Activated T-cell treated with anti-CD3 and anti-CD28 coated beads for 1 hour (primary cell): ENCODE measurements around the gene PHGDH.
A peak's percentile ranks its signal among the peaks of the same experiment; 100 is the strongest.
"Not testable (repeated sequence)": the region's sequence is repeated elsewhere in the genome, so short reads cannot be mapped to it uniquely, and the experiment has no call there.

Experiments used
- DNase-seq: peaks from one replicate; pipeline ENCODE4 v3.0.0-alpha.2; 2020; ENCODE audit warnings: low read depth

Gene PHGDH

DNA sequence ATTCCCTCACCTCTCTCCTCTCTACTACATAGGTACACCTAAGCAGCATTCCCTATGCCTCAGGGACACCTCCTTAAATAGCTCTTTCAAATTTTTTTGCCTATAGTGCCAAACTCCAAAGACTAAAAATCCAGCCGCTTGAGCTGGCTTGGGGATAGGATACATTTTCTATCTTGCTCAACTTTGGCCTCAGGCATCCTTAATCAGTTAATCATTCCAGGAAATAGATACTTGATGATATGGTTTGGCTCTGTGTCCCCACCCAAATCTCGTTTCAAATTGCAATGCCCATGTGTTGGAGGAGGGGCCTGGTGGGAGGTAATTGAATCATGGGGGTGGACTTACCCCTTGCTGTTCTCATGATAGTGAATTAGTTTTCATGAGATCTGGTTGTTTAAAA is 11.4 kb upstream of the PHGDH start:
- no peak for DNase-seq

DNA sequence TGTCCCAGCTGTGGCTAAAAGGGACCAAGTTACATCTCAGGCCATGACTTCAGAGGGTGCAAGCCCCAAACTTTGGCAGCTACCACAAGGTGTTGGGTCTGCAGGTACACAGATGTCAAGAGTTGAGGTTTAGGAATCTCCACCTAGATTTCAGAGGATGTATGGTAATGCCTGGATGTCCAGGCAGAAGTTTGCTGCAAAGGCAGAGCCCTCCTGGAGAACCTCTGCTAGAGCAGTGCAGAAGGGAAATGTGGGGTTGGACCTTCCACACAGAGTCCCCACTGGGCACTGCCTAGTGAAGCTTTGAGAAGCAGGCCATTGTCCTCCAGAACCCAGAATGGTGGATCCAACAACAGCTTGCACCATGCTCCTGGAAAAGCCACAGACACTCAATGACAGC is 10.1 kb upstream of the PHGDH start:
- DNase-seq, result no peak

DNA sequence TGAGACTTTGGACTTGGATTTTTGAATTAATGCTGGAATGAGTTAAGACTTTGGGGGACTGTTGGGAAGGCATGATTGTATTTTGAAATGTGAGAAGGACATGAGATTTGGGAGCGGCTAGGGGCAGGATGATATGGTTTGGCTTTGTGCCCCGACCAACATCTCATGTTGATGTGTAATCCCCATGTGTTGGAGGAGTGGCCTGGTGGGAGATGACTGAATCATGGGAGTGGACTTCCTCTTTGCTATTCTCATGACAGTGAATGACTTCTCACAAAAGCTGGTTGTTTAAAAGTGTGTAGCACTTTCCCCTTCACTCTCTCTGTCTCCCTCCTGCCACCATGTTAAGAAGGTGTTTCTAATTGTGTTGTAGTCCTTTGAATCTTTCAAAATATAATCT is 9.3 kb upstream of the PHGDH start:
- DNase-seq, result no peak

DNA sequence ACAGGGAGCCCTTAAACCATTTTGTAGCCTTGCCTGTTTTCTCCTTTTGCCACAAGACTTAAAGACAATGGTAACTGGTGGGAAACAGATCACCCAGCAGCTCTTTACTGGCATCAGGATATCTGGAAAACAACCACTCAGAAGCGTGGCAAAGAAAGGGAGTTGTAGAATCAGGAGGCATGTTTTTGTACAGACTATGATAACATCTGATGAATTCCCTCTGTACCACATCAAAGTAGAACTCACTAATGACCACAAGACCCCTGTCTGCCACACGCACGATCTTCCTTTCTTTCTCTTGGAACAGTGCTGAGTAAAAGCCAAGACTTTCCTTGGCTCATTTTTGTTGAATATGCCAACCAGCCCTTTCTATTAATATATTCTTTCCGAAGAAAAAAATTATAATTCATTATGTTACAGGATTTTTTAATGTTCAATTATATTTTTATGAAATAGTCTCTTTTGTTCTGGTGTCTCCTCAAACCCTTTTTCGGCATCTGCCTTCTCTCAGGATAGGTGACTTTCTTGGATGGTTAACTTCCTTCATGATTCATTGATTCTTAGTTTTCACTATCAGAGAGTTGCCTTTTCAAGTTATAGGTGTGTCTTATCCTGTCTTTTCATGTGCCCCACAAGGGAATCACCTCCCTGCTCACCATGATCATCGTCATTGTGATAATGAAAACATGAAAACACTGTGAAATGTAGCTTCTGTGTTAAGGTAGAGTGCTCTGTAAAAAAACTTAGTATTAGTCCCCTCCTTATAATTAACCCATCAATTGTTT is 7.9 kb upstream of the PHGDH start:
- no peak for DNase-seq

DNA sequence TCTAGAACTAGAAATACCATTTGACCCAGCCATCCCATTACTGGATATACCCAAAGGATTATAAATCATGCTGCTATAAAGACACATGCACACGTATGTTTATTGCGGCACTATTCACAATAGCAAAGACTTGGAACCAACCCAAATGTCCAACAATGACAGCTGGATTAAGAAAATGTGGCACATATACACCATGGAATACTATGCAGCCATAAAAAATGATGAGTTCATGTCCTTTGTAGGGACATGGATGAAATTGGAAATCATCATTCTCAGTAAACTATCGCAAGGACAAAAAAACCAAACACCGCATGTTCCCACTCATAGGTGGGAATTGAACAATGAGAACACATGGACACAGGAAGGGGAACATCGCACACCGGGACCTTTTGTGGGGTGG is 5.1 kb upstream of the PHGDH start:
- DNase-seq, result not testable (repeated sequence)

DNA sequence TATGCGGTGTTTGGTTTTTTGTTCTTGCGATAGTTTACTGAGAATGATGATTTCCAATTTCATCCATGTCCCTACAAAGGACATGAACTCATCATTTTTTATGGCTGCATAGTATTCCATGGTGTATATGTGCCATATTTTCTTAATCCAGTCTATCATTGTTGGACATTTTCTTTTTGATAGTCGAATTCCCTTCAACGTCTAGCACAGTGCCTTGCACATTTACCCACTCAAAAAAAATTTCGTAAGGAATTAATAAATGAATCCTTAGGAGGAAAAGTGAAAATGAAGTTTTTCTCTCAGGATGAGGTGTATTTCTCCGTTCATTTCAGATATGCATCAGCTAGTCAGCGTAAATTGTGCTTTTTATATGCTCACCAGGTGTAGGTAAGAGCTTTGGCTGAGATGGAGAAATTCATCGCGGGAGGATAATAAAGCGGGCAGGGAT is 354 bp upstream of the PHGDH start:
- DNase-seq, result not testable (repeated sequence)

DNA sequence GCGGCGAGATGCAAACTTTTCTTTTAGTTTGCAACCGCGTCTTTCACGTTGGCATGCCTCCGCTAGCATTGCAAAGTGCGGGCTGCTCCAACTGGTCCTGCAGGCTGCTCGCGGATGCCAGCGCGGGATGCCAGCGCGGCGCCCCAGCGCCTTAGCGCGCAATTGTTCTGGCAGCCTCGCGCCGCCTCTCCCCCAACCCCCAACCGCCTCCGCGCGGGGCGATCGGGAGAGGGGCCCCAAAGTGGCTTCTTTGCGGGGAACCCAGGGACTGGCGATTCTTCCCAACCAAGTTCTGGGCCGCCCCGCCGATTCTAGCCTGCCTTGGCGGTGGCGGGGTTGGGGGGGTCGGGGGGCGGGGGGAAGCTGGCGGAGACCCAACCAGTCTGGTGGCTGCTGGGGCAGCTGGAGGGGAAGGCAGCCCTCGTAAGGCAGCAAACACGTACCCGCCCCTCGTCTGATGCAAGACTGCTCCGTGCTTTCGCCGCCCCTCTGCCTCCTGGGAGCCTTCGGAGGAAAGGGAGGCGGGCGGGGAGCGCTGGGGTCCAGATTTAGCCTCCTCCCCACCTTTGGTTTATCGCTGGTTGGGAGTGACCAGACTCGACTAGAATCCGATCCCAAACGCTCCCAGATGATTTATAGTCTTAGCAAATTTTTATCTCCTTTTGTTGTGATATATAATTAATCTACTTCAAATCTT is 756 bp downstream of the PHGDH start:
- DNase-seq, result peak; percentile 1

DNA sequence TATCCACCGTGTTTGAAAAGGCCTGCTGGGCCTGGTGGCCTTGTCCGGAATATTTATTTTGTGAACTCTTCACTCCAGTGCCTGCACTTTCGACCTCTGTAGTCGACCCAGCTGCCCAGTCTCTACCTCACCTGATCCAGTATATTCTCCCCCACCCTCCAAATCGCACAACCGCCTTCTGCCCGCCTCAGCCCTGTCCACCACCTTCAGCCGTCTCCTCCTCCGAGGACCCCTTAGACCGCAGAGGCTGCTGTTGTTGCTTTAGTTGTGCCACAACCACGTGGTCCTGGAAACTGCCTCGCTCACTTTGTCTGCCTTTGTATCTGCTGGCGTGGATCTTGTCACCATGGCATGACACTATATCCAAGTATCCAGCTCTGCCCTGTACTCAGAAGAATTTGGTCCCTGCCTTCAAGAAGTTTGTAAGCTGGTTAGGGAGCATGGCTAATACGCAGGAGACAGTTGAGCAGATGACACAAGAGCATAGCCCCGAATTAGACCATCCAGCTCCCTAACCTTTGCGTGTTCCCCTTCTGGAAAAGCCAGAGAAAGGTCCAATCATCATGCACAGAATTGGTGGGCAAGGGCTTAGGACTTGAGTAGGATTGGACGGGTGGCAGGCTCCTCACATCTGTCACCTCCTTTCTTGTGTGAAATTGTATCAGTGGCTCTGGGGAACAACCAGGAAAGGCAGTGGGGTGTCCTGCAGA is 1.5 kb downstream of the PHGDH start:
- DNase-seq, result no peak

DNA sequence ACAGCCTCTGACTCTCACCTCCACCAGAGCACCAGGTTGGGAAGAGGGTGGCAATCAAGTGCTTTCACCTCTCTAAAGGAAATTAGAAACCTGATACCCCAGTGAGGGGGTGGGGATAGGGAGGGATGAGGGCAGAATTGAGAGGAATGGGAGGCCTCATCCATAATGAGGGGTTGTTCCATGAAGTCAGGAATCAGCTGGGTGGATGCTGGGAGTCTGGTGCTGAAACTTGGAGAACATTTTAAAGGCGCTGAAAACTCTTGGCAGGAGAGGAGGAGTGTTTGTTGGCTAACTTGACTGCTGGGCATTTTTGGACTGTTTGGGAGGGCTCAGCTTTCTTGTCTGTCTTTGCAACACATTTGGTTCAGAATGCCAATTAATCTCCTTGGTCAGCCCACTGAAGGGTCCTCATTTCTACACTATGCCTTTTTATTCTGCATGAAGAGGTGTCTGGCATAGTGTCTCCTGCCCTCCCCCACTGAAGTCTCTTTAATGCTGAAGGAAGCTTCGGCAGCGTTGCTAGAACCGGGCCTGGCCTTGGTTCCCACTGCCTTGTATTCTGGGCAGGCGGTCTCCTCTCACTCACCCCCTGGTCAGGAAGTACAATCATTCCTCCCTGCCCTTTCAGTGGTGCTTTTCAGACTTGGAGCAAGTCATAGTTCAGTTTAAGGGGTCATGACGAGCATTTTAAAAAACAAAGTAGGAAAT is 2.2 kb downstream of the PHGDH start:
- DNase-seq, result no peak

DNA sequence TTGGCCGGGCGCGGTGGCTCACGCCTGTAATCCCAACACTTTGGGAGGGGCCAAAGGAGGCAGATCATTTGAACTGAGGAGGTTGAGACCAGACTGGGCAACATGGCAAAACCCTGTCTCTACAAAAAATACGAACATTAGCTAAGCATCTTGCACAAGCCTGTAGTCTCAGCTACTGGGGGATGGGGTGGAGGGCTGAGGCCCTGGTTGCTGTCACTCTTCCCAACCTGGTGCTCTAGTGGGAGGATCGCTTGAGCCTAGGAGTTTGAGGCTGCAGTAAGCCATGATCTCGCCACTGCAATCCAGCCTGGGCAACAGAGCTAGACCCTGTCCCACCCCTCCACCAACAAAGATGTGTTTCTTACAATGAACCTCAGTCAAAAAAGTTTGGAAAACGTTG is 2.8 kb downstream of the PHGDH start:
- DNase-seq, result no peak

DNA sequence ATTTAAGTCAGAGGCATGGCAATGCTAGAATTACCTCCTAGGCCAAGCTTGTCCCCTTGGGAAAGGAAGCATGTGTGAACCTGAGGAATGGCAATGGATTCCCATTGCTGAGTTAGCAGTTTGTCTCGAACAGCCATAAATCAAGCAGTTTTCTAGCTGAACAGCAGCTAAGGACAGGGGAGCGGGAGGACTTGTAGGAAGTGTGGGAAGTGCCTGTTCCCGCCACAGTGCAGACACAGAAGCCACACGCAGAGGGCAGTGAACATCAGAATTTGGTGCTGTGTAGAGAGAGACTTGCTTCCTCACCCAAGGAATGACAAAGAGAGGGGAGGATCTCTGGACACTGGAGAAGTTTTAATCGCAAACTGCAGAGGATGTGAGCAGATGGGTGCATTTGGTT is 3.8 kb downstream of the PHGDH start:
- no peak for DNase-seq

DNA sequence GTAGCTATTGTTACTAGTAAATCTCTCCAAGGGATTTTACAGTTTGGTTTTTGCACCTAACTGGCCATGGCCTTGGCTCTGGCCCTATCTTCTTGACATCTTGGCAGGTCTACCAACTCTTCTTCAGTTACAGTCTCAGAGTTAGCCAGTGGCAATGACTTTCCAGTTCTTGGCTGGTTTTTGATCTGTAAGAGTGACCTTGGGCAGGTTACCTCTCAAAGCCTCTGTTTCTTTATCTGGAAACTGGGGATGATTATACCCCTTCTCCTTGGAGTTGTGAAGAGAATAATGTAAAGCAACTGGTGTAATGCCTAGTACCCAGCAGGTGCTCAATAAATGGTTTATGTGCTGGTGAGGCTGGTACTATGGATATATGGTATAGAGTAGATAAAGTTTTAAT is 6.7 kb downstream of the PHGDH start:
- no peak for DNase-seq

DNA sequence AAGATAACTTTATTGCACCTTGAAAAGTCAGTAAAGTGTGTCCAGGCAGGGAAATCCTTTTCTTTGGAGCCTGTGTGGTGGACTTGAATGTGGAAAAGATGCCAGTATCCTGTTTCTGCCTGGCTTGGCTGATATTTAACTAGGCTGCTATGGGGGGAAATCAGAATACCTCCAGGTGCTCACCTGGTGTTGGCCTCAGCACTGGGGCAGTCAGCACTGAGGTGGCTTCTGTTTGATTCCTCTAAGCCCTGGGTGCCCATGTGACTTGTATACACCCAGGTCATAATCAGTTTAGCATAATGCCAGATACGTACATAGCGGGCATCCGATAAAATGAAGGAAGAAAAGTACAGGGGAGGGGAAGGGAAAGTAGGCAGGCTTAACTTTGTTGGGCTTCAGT is 7.2 kb downstream of the PHGDH start:
- DNase-seq, result no peak

DNA sequence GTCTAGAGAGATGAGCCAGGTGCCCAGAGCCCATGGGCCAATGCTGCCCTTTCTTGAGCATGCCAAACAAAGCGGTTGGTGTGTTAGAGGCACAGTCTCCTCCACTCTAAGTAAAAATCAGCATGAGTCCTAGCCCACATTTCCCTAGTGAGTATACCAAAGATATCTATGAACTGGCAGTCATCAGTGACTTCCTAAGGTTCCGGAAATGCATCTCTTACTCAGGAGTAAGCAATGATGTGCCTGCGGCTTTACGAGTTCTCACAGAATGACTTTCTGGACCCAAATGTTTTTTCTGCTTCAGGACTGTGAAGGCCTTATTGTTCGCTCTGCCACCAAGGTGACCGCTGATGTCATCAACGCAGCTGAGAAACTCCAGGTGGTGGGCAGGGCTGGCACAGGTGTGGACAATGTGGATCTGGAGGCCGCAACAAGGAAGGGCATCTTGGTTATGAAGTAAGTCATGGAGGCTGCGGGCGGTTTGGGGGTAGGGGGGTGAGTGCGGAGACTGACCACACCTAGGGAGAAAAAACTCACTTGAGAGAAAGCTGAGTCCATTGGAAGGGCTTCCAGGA is 9.2 kb downstream of the PHGDH start:
- no peak for DNase-seq

DNA sequence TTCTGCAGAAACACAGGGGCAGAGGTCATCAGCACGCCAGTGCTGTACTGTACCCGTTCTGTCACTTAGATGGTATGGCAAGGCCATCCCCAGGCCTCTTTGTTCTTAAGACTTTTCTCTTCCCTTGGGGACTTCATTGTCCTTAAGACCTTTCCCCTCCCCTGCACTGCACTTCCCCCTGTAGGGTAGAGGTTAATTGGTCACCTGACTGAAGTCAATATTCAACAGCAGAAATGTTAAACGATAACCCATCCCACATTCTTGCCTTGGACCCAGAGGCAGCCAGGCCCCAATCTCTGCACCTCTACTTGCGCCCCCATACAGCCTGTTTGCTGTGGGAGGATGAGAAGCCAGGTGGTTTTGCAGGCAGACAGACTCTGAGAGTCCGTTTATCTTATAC is 10.2 kb downstream of the PHGDH start:
- no peak for DNase-seq

DNA sequence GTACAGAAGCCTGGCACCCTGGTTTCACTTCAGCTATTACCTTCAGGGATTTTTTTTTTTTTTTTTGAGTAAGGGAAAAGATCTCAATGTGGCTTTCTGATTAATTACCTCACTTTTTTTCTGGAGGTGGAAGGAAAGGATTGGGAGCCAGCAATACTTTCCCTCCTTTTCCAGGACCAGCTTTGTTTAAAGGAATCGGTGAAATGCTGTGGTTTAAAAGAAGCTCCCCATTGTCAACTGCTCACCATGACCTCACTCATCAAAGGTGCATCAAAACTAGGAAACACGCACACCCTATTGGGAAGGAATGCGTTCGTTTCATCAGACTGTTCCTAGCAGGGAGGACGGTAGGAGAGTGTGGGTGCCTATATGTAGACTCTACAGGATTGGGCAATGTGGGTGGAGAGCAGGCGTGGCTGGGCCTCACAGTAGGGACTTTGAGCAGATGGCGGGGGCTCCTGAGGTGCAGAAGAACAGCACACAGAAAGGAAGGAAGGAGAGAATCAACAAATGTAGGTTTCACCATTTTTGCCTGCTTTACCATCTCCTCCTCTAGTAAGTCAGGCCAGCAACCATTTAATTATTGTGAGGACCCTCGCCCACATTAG is 13.0 kb downstream of the PHGDH start:
- DNase-seq, result no peak

DNA sequence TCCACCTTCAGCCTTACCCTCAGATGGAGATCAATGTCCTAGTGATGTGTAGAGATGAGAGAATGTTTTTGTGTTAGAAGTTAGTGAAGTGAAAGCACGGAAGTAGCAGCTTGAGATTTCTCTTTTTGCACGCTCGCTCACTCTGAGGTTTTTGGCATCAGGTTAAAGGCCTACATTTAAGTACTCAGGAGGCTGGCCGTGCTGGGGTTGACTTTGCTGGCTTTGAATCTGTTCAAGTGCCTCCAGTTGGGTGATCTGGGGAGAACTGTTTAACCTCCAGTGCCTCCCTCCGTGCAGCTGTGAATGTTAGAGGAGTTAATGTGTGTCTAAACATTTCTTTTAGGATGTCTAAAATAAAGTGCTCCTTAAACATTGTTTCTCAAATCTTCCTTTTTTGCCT is 13.9 kb downstream of the PHGDH start:
- DNase-seq, result no peak

DNA sequence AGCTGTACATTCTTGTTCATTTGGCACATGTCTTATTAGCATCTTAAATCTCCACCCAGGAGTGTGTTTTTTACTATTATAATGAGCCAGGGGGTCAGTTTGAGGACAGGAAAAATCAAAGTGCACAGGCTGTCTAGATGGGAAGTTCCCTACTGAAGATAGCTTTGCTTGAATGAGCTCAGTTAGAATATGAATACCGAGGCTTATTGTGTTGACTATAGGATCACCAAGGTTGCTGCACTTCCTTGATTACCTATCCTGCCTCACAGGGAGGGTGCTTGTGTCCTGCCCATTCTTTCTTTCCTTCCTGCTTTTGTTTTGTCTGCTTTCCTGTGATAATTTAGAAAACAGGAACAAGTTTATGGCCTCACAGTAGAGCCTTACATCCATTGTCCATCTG is 16.3 kb downstream of the PHGDH start:
- no peak for DNase-seq

DNA sequence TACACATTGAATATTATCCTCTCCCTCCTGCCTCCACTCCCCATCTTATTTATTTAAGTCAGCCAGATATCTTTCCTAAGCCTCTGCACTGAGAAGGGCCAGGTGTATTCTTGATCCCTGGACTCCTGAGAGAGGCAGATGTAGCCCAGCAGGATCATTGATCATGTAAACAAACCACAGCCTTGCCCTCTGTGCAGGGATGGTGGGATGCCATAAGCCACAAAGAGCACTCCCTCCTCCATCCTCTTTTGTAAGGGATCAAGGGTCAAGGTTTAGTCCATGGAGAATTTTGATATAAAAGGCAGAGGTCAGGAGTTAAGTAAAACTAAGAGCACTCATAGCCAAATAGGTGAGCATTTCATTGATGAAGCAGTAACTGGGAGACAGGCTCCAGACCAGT is 17.3 kb downstream of the PHGDH start:
- DNase-seq, result no peak

DNA sequence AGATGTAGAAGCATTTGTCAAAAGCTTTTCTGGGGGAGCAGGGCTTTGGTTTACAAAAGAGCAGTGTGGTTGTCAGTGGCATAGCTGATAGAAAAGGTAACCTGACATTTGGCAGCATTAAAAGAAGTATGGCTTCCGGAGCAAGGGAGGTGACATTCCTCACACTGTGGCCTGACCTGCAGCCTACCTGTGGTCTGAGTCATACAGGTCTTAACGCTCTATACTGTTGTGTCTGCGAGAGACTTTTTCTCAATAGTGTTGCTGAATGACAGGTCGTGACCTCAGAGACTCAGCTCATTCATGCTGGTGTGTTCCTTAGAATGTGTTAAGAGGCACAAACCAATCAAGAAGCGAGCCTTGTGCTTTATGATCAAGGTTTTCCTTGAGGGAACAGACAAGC is 19.3 kb downstream of the PHGDH start:
- no peak for DNase-seq

DNA sequence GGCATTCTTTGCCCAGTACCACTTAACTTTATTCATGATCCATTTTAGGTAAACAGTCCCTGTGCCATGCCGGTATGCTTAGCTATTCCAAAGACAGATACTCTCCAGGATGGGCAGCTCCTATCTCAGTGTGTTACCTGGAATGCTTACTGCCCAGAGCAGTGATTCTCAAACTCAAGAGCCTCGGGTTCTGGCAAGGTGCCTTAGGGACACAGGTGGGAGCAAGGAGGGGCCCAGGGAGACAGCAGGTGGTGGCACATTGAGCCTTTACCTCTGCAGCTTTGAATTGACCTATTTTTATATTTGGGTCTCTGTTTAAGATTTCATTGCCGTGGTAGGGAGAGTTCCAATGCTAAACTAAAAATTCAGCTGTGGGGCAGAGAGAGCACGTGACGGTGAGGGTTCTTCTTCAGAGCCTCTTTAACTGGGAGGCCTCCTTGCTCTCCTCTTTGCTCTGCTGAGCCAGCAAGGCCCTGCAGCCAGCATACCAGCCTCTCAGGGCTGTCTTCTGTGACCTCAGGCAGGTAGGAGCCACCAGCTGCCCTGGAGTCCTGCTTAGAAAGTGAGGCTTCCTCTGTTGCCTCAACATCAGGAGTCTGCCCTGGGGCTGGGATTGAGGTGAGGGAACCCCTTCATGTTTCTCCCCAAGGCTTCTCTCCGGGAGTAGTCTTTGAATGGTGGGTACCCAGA is 20.2 kb downstream of the PHGDH start:
- no peak for DNase-seq
